ENCODE data around the gene TAS2R43. TPM values are rescaled to one million over a fixed set of nuclear protein-coding genes. Genes with fewer than 3 reads are reported as not detected.

The TAS2R43 gene
- total and polyA plus RNA-seq, 2 of the 4 experiments (the other 2 are of a cell fraction): 0.90 TPM; not detected in 1

GRCh38 chr12:11059041-11059440, 33.1 kb downstream of the TAS2R43 start:
- ATAC-seq (ENCODE audit: low read depth): no peak

More at GRCh38 chr12:11059041-11059440, 33.1 kb downstream of the TAS2R43 start:
- no peak overlapping the region for H2AK5ac ChIP-seq (ENCODE audit: low read depth, low read length)
- no peak overlapping the region for H2AK9ac ChIP-seq (replicated peaks; ENCODE audit: low read depth, low read length, poor library complexity)
- no peak overlapping the region for H3K18ac ChIP-seq (ENCODE audit: low read depth, low read length)
- H3K36me3 ChIP-seq (ENCODE audit: control insufficient read depth, insufficient read depth, low read length): no peaks in the 10 kb centered on the region; the same call in 1 of the 2 replicates
- no peak overlapping the region for H3K14ac ChIP-seq (replicated peaks; ENCODE audit: low read depth, low read length)
- CTCF ChIA-PET: no interaction called here
- H3K27ac ChIP-seq (ENCODE audit: insufficient read depth, low read length): no peak overlapping the region
- no peak overlapping the region for H3K56ac ChIP-seq (ENCODE audit: extremely low read depth, insufficient read depth, low read length)
- no peak overlapping the region for H4K8ac ChIP-seq (ENCODE audit: low read depth in 2 of 2, low read length in 2 of 2)
- DNase-seq: no peak
- BruUV-seq (replicated peaks): no TSS peak
- no peaks in the 10 kb centered on the region for H3K4me1 ChIP-seq (ENCODE audit: control insufficient read depth, insufficient read depth, low read length)
- no peak overlapping the region for H4K91ac ChIP-seq (ENCODE audit: insufficient read depth, low read depth, low read length)
- H4K5ac ChIP-seq (ENCODE audit: low read depth, low read length): no peak overlapping the region
- TF ChIP-seq ELK1 (IDR thresholded peaks at IDR 0.05; ENCODE audit: borderline replicate concordance, low read depth, low read length): no peak
- no peak for TF ChIP-seq MAZ (IDR thresholded peaks at IDR 0.05; ENCODE audit: borderline replicate concordance, low read depth, low read length)
- TF ChIP-seq USF2 (IDR thresholded peaks at IDR 0.05; ENCODE audit: low read depth, low read length): no peak
- TF ChIP-seq RCOR1 (IDR thresholded peaks at IDR 0.05; ENCODE audit: insufficient replicate concordance, low read length): no peak
- H3K9me3 ChIP-seq (ENCODE audit: control insufficient read depth, insufficient read depth, low read length): no peaks in the 10 kb centered on the region
- peaks cover 14 to 40% of the 10 kb centered on the region in 2 experiments; a peak in 3 of 4 replicates for H3K79me1 ChIP-seq (ENCODE audit: low read depth in 1 of 2, low read length in 2 of 2)
- no peaks in the 10 kb centered on the region for H4K20me1 ChIP-seq (ENCODE audit: insufficient read depth, low read length)
- no peak overlapping the region for H2BK20ac ChIP-seq (ENCODE audit: low read depth, low read length)
- no peak overlapping the region for H2BK120ac ChIP-seq (ENCODE audit: low read depth, low read length)
- H3K9ac ChIP-seq (ENCODE audit: low read depth, low read length): no peak overlapping the region
- H2BK15ac ChIP-seq (ENCODE audit: low read depth, low read length): no peak overlapping the region
- H3K9me1 ChIP-seq (ENCODE audit: insufficient read depth, low read length): peaks cover 4% of the 10 kb centered on the region; the same call in 1 of the 2 replicates
- dilution Hi-C loops (cut with HindIII; ENCODE audit: low sequenced_read_pairs, unreplicated experiment) (no loop called here), in situ Hi-C loops (cut with MboI; ENCODE audit: low sequenced_read_pairs) (no loop called here), intact Hi-C loops (cut with micrococcal nuclease) (no loop called here)
- WGBS, 2 experiments (ENCODE audit: extremely low coverage in 2 of 2, insufficient read length in 1 of 2): no CpG with 5 or more reads among the region's 3 CpGs
- H2AFZ ChIP-seq (replicated peaks; ENCODE audit: low read length, poor library complexity): no peak overlapping the region
- H3K4ac ChIP-seq (ENCODE audit: low read depth, low read length): no peak overlapping the region
- H3K4me3 ChIP-seq (ENCODE audit: insufficient read depth, low read depth, low read length): no peak overlapping the region
- no peak overlapping the region for H3K4me2 ChIP-seq (ENCODE audit: low read depth, low read length)
- POLR2A ChIA-PET (ENCODE audit: unreplicated experiment): no interaction called here
- H3K23ac ChIP-seq (ENCODE audit: low read depth, low read length): no peak overlapping the region
- no peaks in the 10 kb centered on the region for H3K27me3 ChIP-seq (ENCODE audit: control insufficient read depth, insufficient read depth, low read length)
- H2BK5ac ChIP-seq (ENCODE audit: low read depth, low read length, poor library complexity, severe bottlenecking): no peak overlapping the region

All from IMR-90 (cell line).